ENCODE measurements around the gene C16orf95. TPM values are rescaled to one million over a fixed set of nuclear protein-coding genes. Genes with fewer than 3 reads are reported as not detected.

The C16orf95 gene
- total RNA-seq, 6 experiments from 2014 or later, result 1.7 to 5.5 (median 3.9) TPM

DNA sequence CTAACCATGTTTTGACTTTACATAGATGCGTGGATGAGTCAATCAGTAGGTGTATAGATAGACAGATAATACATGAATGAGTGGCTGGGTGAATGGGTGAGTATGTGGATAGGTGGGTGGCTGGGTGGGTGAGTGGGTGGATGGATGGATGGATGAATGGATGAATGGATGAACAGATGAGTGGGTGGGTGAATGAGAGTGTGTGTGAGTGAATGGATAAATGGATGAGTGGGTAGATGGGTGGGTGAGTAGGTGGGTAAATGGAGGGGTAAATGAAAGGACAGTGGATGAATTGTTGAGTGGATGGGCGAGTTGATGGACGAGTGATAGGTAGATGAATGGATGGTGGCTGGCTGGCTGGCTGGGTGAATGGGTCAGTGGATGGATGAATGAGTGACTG, 23.2 kb downstream of the C16orf95 start:
- no peak for TF ChIP-seq POLR2A (IDR thresholded peaks at IDR 0.05)
- TF ChIP-seq, protein P1, sequence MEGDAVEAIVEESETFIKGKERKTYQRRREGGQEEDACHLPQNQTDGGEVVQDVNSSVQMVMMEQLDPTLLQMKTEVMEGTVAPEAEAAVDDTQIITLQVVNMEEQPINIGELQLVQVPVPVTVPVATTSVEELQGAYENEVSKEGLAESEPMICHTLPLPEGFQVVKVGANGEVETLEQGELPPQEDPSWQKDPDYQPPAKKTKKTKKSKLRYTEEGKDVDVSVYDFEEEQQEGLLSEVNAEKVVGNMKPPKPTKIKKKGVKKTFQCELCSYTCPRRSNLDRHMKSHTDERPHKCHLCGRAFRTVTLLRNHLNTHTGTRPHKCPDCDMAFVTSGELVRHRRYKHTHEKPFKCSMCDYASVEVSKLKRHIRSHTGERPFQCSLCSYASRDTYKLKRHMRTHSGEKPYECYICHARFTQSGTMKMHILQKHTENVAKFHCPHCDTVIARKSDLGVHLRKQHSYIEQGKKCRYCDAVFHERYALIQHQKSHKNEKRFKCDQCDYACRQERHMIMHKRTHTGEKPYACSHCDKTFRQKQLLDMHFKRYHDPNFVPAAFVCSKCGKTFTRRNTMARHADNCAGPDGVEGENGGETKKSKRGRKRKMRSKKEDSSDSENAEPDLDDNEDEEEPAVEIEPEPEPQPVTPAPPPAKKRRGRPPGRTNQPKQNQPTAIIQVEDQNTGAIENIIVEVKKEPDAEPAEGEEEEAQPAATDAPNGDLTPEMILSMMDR (IDR thresholded peaks at IDR 0.05), result no peak
- Histone ChIP-seq H3K36me3 (no peaks in the 10 kb centered on the region), H3K9me3 (no peaks in the 10 kb centered on the region), H3K27ac (no peak overlapping the region), H3K27me3 (no peaks in the 10 kb centered on the region), H3K4me1 (no peaks in the 10 kb centered on the region), H3K4me3 (no peak overlapping the region)
- no peak for ATAC-seq
- DNase-seq, result peak in 1 of 3 donors; percentile 21
- intact Hi-C loops (cut with DNase I), result no loop called here
- 94% methylated on average over 3 of the region's 3 CpGs for WGBS (ENCODE audit: insufficient coverage, low coverage, low lambda C conversion rate, missing lambda C conversion rate)

- Histone ChIP-seq H3K4me3 (no peak overlapping the region), H3K9me3 (no peaks in the 10 kb centered on the region), H3K4me1 (no peaks in the 10 kb centered on the region), H3K27me3 (no peaks in the 10 kb centered on the region), H3K27ac (no peak overlapping the region), H3K36me3 (no peaks in the 10 kb centered on the region)
- no peak for TF ChIP-seq POLR2A (IDR thresholded peaks at IDR 0.05)
- TF ChIP-seq, protein P1 (IDR thresholded peaks at IDR 0.05), result no peak
- WGBS (ENCODE audit: insufficient coverage, low coverage, low lambda C conversion rate, missing lambda C conversion rate), result 76% methylated on average over 6 of the region's 6 CpGs
- intact Hi-C loops (cut with DNase I), result no loop called here
- ATAC-seq (no peak), DNase-seq (no peak)
Observed at GRCh38 chr16:87291944-87292343, 25.2 kb downstream of the C16orf95 start.

DNA sequence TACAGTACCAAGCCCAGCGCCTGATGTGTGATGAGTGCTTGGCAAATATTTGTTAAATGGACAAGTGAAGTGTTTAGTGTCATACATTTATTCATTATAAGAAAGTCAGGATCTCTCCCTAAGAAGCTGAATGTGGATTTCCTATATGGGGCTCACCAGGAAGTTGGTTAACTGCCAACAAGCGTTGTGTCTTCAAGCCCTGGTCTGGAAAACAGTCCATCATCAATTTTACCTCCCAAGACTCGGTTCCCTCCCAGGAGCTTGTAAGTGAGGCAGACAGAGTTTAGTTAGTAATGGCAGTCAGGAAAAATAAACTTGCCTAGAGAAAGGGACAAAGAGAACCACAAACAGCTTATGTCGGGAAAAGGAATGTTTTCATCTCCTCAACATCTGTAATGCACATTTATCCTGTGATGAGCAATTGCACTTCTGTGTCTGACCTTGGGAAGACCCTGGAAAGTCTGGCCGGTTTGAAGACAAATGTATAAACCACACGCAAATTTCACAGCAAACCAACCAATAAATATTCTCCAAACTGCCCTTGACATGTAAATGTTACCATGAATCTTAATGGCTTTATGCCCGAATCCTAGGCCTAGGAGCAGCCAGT, 28.3 kb downstream of the C16orf95 start:
- ATAC-seq (no peak), DNase-seq (no peak)
- Histone ChIP-seq H3K27me3 (no peaks in the 10 kb centered on the region), H3K4me3 (no peak overlapping the region), H3K36me3 (no peaks in the 10 kb centered on the region), H3K27ac (no peak overlapping the region), H3K9me3 (no peaks in the 10 kb centered on the region), H3K4me1 (no peaks in the 10 kb centered on the region)
- WGBS (ENCODE audit: insufficient coverage, low coverage, low lambda C conversion rate, missing lambda C conversion rate), result 82% methylated on average over 7 of the region's 7 CpGs
- no peak for TF ChIP-seq POLR2A (IDR thresholded peaks at IDR 0.05)
- TF ChIP-seq, protein P1 (IDR thresholded peaks at IDR 0.05), result no peak
- intact Hi-C loops (cut with DNase I), result no loop called here

- intact Hi-C loops (cut with DNase I), result no loop called here
- H3K4me1 ChIP-seq, result no peaks in the 10 kb centered on the region
- ATAC-seq, result no peak
- no peak for DNase-seq
- no peaks in the 10 kb centered on the region for H3K9me3 ChIP-seq
- no peak overlapping the region for H3K27ac ChIP-seq
- no peaks in the 10 kb centered on the region for H3K36me3 ChIP-seq
- no peaks in the 10 kb centered on the region for H3K27me3 ChIP-seq
- TF ChIP-seq, protein P1 (IDR thresholded peaks at IDR 0.05), result no peak
- no peak for TF ChIP-seq POLR2A (IDR thresholded peaks at IDR 0.05)
- 71% methylated on average over 8 of the region's 8 CpGs for WGBS (ENCODE audit: insufficient coverage, low coverage, low lambda C conversion rate, missing lambda C conversion rate)
- H3K4me3 ChIP-seq, result no peak overlapping the region
Observed at GRCh38 chr16:87286839-87287626, 30.2 kb downstream of the C16orf95 start.

Data from right lobe of liver (tissue), 6 donors.